ENCODE data around the gene SPHKAP. TPM values are rescaled to one million over a fixed set of nuclear protein-coding genes. Genes with fewer than 3 reads are reported as not detected.

Gene SPHKAP
- polyA plus RNA-seq, 1 of the 3 experiments (the other 2 are of a cell fraction), result not detected

DNA sequence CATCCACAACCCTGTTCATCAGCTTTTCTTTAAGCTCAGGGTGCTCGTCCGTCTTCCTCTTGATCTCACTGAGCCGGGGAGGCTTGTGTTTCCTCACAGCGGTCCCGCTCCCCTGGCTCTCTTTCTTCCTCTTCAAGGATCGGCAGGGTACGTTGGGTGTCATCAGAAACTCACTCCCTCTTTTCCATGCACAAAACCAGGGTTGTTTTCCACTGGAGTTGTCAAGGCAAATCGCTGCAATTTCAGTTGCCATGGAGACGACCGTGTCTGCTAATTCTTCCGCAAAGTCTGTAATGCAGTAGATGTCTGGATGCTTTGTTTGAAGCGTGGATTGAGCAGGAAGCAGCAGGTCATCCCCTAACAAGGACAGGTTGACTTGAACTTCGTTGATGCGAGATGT lies 163.7 kb downstream of the SPHKAP start:
- Histone ChIP-seq H3K9me3 (no peaks in the 10 kb centered on the region), H3K9ac (no peak overlapping the region), H4K20me1 (ENCODE audit: insufficient read depth) (no peaks in the 10 kb centered on the region), H3K4me3 (ENCODE audit: low read depth in 2 of 2, low read length in 1 of 2) (no peak overlapping the region), H3K4me1 (ENCODE audit: control insufficient read depth in 1 of 2, insufficient read depth in 2 of 2, low read depth in 1 of 2, low read length in 1 of 2) (no peaks in the 10 kb centered on the region), H3K4me2 (no peak overlapping the region), H3K9me2 (no peaks in the 10 kb centered on the region), H3K27ac (ENCODE audit: low read depth in 2 of 2, low read length in 1 of 2) (no peak overlapping the region), H3K27me3 (ENCODE audit: insufficient read depth) (no peaks in the 10 kb centered on the region), H2AFZ (ENCODE audit: low read depth) (no peak overlapping the region), H3F3A (replicated peaks; ENCODE audit: insufficient read depth) (no peaks in the 10 kb centered on the region), H3K36me3 (replicated peaks in 1 of 2; ENCODE audit: control insufficient read depth in 1 of 2, insufficient read depth in 2 of 2, low read length in 1 of 2) (no peaks in the 10 kb centered on the region), H3K79me2 (ENCODE audit: insufficient read depth) (no peaks in the 10 kb centered on the region)
- ChIA-PET POLR2A (no interaction called here), CTCF (no interaction called here)
- no peak for DNase-seq
- TF ChIP-seq, protein P1, sequence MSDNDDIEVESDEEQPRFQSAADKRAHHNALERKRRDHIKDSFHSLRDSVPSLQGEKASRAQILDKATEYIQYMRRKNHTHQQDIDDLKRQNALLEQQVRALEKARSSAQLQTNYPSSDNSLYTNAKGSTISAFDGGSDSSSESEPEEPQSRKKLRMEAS (IDR thresholded peaks at IDR 0.05; ENCODE audit: low read depth), result no peak
- TF ChIP-seq FOXM1 (IDR thresholded peaks at IDR 0.05; ENCODE audit: low read depth) (no peak), JUND (IDR thresholded peaks at IDR 0.05) (no peak), TCF12 (IDR thresholded peaks at IDR 0.05) (no peak)
- WGBS (ENCODE audit: low lambda C conversion rate), result 24% methylated on average over 14 of the region's 14 CpGs

DNA sequence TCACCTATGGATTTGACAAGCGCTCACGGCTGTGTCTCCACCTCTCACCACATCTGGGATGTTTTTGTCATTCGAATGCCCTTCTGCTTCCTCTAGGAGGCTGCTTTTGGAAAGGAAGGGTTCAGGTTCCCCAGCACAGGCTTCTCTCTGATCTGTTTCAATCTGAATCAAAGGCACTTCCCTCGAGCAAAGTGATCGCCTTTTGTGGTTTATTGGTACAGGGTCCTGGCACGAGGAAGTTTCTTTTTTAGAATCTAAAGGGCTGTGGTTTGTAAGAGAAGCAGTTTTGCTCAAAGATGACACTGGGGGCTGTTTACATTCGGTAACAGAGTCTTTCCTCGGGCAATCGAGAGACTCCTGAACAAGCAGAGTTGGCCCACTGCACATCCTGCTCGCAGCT lies 165.1 kb downstream of the SPHKAP start:
- Histone ChIP-seq H3K4me1 (ENCODE audit: control insufficient read depth in 1 of 2, insufficient read depth in 2 of 2, low read depth in 1 of 2, low read length in 1 of 2) (no peaks in the 10 kb centered on the region), H3K27me3 (ENCODE audit: insufficient read depth) (no peaks in the 10 kb centered on the region), H3F3A (replicated peaks; ENCODE audit: insufficient read depth) (no peaks in the 10 kb centered on the region), H3K4me3 (ENCODE audit: low read depth in 2 of 2, low read length in 1 of 2) (no peak overlapping the region), H3K9ac (no peak overlapping the region), H4K20me1 (ENCODE audit: insufficient read depth) (no peaks in the 10 kb centered on the region), H3K9me3 (no peaks in the 10 kb centered on the region), H3K79me2 (ENCODE audit: insufficient read depth) (no peaks in the 10 kb centered on the region), H3K4me2 (no peak overlapping the region), H2AFZ (ENCODE audit: low read depth) (no peak overlapping the region), H3K27ac (ENCODE audit: low read depth in 2 of 2, low read length in 1 of 2) (no peak overlapping the region), H3K36me3 (replicated peaks in 1 of 2; ENCODE audit: control insufficient read depth in 1 of 2, insufficient read depth in 2 of 2, low read length in 1 of 2) (no peaks in the 10 kb centered on the region), H3K9me2 (no peaks in the 10 kb centered on the region; the same call in 1 of the 2 replicates)
- POLR2A ChIA-PET, result no interaction called here
- TF ChIP-seq, protein P2, sequence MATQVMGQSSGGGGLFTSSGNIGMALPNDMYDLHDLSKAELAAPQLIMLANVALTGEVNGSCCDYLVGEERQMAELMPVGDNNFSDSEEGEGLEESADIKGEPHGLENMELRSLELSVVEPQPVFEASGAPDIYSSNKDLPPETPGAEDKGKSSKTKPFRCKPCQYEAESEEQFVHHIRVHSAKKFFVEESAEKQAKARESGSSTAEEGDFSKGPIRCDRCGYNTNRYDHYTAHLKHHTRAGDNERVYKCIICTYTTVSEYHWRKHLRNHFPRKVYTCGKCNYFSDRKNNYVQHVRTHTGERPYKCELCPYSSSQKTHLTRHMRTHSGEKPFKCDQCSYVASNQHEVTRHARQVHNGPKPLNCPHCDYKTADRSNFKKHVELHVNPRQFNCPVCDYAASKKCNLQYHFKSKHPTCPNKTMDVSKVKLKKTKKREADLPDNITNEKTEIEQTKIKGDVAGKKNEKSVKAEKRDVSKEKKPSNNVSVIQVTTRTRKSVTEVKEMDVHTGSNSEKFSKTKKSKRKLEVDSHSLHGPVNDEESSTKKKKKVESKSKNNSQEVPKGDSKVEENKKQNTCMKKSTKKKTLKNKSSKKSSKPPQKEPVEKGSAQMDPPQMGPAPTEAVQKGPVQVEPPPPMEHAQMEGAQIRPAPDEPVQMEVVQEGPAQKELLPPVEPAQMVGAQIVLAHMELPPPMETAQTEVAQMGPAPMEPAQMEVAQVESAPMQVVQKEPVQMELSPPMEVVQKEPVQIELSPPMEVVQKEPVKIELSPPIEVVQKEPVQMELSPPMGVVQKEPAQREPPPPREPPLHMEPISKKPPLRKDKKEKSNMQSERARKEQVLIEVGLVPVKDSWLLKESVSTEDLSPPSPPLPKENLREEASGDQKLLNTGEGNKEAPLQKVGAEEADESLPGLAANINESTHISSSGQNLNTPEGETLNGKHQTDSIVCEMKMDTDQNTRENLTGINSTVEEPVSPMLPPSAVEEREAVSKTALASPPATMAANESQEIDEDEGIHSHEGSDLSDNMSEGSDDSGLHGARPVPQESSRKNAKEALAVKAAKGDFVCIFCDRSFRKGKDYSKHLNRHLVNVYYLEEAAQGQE (IDR thresholded peaks at IDR 0.05; ENCODE audit: low read depth, low read length), result no peak
- no peak for TF ChIP-seq ELF1 (IDR thresholded peaks at IDR 0.05)
- no peak for TF ChIP-seq TEAD4 (IDR thresholded peaks at IDR 0.05; ENCODE audit: borderline replicate concordance, insufficient read depth)
- no peak for TF ChIP-seq RXRA (IDR thresholded peaks at IDR 0.05; ENCODE audit: borderline replicate concordance, low read depth)
- no peak for TF ChIP-seq TAF1 (IDR thresholded peaks at IDR 0.05; ENCODE audit: borderline replicate concordance, low read depth, low read length)
- no peak for TF ChIP-seq RFX5 (IDR thresholded peaks at IDR 0.05; ENCODE audit: low read length)
- TF ChIP-seq FOXJ3 (CRISPR knock-in tag; IDR thresholded peaks at IDR 0.05), result no peak
- TF ChIP-seq PBX3 (IDR thresholded peaks at IDR 0.05), result no peak
- 27% methylated on average over 10 of the region's 10 CpGs for WGBS (ENCODE audit: low lambda C conversion rate)
- no peak for DNase-seq
- CTCF ChIA-PET, result no interaction called here
